Middle frontal gyrus (tissue), 1 donor: ENCODE measurements around the gene HOTAIR.

ENCODE experiments used
- DNase-seq: peaks from one replicate; pipeline ENCODE4 v3.0.0-alpha.2; 2015; ENCODE audit warnings: low spot score; ENCODE audit errors: extremely low spot score

Gene HOTAIR

DNA sequence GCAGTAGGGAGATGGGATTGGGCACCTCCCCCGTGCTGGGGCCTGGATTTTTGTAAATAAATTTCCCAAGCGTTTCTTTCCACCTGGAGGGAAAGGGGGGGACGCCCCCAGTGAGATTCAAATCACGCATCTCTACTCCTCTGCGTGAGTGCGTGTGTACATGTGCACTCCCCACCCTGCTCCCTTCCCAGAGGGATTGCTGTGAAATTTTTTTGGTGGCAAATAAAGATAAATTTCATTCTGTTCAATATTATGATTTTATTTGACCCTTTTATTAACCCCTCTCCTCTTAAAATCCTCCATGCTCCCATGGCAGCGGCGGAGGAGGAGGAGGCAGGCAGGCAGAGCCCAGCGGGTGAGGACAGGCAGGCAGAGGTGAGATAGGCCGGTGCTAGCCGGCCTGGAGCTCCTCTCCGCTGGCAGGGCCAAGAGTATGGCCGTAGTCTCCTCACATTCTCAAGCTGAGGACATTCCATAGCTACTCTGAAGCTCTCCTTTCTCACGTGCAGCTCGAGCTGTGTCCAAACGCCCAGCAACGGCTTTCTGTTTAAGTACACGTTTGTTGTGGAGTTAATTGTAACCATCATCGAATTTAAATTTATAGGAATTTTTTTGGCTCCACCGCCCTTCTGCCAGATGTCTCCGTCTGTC lies 1.5 kb upstream of the HOTAIR start:
- no peak for DNase-seq

DNA sequence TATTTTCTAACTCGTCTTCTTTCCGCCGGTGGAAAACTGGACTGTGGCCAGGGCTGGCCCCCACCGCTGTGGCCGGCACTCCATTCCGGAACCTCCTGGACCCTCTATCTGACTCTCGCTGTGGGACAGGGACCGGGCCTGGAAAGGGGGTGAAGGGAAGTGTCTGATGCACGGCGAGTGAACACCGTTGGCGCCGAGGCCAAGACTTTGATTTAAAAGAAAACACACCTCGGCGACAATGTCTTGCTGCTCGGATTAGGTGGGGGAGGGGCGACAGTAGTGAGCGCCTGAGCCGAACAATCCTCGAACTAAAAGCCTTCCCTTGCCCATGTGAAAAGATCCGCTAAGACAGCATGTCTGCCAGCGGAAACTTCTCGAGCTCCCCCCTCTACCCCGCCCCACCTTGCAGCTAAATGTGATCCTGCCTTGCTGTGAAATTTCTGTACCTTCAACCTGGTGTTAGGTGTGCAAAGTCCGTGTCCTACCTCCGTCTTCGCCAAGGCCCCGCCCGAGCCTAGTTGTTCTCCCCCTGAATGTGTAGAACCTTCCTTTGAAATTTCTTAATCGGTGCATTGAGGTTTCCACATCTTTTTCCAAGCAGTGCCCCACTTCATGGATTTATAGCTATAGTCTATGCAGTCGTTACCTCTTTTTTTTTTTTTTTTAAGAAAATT lies 862 bp upstream of the HOTAIR start:
- DNase-seq, result no peak

DNA sequence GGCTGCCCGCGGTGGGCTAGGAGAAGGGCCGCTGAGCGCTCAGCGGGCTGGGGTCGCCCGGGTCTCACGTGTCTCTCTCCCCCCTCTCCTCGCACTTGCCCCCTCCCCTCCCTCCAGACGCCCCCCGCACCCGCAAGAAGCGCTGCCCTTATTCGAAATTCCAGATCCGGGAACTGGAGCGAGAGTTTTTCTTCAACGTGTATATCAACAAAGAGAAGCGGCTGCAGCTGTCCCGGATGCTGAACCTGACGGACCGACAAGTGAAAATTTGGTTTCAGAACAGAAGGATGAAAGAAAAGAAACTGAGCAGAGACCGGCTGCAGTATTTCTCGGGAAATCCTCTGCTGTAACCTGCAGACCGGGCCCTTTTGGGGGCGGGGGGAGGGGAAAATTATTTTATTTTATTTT lies 314 bp upstream of the HOTAIR start:
- DNase-seq, result no peak

DNA sequence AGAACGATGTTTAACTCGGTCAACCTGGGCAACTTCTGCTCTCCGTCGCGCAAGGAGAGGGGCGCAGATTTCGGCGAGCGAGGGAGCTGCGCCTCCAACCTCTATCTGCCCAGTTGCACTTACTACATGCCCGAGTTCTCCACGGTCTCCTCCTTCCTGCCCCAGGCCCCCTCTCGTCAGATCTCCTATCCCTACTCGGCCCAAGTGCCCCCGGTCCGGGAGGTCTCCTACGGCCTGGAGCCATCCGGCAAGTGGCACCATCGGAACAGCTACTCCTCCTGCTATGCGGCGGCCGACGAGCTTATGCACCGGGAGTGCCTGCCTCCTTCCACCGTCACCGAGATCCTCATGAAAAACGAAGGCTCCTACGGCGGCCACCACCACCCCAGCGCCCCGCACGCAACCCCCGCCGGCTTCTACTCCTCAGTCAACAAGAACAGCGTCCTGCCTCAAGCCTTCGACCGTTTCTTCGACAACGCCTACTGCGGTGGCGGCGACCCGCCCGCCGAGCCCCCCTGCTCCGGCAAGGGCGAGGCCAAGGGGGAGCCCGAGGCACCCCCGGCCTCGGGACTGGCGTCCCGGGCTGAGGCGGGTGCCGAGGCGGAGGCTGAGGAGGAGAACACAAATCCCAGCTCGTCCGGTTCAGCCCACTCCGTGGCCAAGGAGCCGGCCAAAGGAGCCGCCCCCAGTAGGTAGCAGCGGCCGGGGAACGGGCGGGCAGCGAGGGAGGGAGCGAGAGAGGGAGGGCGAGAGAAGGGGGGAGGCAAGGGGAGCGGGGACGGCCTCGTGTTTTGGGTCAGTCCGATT lies 1.3 kb downstream of the HOTAIR start:
- DNase-seq, result no peak

DNA sequence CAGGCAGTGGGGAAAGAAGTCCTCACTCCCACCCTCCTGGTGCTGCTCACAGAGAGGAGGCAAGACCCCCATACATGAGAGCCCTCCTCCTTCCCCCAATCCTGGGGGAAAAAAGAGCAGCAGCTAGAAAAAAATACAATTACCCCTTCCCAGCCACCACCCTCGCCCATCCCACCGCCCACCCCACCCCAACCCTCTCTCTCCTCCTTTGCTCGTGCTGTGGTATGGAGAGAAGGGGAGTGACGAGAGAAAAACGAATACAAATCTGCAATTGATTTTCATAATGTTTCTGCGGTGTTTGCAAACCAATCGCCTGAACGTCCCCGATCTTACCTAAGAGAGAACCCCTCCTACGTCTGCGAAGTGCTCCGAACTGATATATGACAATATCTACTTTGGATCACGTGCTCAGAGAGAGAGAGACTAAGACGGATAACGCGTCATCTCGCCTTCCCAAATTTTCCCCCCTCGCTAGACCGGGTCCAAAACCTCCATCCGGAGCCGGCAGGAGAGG lies 2.0 kb downstream of the HOTAIR start, which contains the start of gene HOXC11:
TSS of gene HOXC11 (plus strand) at position 405 of the 514 bp plus-strand sequence. CDS start 116 bp downstream, outside the sequence.
- no peak for DNase-seq

DNA sequence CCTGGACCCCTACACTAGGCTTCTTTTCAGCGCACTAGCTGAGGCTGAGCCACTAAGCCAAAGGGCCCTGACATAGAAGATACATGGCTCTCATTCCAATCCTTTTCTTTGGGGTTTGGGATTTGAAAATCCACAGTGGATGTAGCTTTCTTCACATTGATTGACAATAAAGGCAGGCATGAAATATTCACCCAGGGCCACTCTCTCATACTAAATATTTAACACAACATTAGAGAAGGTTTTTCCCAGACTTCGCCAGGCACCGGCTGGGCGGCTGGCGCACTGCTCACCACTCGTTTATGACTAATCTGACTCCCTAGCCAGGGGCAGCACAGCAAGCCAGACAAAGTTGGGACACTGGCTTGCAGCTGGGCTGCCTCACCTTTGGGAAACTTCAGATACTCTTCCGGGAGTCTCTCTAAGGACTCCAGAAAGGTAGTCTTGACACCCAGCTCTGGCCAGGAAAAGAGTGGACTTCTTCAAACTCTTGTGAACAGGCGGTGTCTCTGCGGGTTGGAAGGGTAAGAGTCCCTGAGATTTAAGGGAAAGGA lies 2.5 kb downstream of the HOTAIR start:
- no peak for DNase-seq

DNA sequence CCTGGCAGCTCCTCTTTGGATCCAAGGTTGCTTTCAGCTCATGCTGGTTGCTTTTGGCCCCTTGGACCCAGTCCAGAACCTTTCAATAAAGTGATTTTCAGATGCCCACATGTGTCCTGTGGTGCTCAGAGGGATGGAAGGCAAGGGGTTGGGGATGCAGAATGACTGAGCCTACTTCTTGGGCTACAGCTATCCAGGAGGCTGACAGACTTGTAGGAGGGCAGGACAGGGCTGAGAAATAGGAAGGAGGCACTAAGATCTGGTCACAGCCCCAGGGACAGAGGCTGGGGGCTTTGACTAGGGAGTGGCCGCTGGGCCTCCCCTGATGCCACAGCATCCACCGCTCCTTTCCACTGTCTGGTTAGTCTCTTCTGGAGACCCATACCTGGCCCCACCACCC lies 3.1 kb downstream of the HOTAIR start:
- no peak for DNase-seq

DNA sequence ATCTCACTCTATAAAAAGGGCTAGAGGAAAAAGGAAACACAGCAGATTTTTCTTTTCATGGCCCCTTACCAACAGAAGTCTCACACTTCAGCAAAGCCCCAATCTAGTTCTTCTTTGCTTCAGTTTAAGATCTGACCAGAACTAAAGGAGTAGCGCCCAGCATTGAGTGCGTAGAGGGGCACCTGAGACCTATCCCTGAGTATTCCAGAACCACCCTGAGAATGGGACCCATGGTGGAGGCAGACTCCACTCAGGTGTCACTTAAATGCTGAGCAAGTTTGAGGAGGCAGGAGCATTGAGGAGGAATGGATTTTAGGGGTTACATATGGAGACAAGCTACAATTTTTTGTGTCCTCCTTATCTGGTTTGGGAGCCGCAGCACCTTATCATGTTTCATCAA lies 3.6 kb downstream of the HOTAIR start:
- DNase-seq, result no peak

DNA sequence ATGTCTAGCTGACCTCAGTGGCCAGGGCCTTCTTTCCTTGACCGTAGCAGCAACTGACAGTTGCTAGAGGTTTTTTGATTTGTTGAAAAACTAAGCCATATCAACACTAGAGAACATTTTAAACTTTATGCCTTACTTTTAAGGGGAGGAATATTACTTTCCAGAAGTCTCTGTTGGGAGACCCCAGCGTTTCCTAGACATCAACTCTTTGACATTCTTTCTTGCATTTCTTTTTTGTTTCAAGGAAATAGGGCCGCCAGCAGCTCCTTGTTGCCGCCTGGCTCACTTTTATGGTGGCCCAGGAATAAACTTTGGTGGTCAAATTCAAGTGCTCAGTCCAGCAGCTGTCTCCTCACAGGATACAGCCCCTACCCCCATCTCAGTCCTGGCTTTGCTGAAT lies 4.3 kb downstream of the HOTAIR start:
- no peak for DNase-seq

DNA sequence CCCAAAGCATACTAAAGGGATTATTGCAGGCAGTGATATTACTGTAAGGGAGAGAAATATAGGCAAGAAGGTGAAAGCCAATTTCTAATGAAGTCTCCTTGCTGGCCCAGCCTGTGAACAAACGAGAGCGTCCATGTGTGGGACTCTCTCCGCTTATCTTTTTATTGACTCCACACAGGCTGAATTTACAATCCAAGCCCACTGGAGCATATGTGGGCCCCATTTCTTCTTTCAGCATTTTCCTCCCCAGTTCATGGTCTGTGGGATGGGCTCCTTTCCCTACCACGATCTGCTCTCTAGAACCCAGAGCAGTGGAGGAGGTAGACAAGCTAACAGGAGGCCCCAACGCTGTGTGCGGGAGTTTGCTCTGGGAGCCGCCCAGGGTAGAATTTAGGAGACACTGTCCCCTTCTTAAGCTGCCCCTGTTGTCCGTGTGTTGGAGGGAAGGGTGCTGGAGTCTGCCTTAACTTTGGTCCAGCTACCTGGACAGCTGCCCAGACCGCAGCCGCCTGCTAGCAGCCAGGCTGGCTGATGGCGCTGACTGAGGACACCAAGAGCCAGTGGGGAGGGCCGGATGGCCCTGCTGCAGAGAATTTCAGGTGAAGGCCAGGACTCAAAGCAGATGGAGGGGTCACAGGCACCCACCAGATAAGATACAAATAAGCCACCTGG lies 5.0 kb downstream of the HOTAIR start:
- DNase-seq, result no peak

DNA sequence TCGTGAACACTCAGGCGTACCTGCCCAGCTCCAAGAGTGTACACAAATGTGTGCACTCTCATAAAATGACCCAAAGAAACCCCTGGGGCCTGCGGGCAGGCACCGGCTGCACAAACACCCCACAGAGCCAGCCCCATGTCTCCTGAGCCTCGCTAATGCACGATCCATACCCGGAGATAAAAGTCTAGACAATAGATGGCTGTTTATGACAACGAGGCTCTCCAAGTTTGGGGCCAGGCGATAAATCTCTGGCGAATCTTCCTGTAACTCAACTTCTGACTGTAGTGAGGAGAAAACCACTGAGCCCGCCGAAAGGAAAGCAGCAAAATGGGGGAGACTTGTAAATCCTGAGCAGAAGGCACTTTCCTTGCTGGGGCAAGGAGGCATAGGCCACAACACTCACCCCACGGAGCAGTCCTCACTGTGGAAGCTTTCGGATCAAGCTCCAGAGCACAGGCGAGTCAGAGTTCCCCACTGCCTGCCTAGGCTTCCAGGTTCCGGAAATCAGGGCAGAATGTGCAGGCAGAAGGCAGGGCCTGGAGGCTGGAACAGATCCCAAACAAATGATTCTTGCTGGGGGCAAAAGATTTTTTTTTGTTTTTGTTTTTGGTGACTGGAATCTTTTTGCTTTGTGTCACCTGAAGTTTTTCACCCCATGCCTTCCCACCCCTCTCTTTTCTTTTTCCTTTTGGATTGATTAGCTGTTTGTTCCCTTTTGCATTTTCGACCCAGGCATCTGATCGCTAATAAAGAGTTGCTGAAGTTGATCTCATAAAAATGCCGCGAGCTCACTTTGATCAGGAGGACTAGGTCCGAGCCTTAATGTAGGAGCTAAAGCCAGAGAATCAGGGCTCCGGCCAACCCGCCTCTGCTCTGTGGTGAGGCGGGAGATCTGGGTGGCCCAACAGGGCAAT lies 6.3 kb downstream of the HOTAIR start:
- no peak for DNase-seq

DNA sequence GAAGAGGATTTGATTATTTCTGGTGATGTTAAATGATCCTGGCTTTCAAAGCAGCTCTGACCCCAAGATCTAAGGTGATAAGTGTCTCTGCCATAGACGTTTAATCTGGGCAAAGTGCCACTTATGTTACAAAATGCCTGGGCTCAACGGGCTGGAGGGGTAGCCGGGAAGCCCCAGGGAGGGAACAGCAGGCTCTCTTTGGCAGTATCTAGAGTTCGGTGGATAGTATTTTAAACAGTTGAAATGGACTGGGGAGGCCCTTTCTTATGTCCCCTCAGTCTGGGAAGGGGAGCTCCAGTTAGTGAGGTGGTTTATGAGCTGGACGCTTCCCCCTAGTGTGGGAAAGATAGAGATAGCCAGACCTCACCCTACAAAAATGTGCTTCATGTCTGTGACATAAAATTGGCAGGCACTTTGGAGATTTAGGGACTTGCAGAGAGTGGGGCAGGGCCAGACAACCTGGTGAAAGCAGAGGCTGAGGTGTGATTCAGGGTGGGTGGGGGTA lies 7.3 kb downstream of the HOTAIR start:
- DNase-seq, result no peak

DNA sequence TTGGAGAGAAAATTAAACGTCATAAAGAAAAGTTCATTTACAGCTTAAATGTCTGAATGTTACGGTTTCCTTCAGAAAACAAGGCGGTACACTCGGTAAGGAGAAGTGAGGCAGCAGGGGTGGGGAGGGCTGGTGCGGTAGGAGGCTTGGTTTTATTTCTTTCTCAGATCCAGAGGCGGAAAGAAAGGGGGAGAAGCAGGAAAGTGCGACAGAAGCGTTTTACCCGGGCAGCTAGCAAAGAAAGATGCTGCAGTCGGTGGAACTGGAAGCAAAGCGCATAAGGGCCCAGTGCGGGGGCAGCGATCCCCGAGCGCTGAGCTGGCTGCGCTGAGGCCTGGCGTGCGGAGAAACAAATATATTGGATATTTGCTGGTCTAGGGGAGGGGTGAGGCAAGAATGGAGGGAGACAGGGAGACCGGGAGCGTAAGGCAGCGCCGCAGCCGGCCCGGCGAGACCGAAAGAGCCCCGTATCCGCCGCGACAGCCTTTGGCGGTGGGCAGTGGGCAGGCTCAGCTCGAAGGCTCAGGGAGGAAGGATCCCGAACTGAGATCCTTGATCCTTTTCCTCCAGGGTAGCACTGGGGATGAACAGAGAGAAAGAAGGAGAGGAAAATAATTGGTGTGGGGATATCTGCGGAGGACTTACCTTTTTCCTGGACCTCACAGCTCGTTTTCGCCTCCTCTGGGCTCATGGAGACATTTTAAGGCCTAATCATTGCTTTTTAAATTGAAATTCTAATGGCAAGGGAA lies 8.2 kb downstream of the HOTAIR start:
- DNase-seq, result no peak

DNA sequence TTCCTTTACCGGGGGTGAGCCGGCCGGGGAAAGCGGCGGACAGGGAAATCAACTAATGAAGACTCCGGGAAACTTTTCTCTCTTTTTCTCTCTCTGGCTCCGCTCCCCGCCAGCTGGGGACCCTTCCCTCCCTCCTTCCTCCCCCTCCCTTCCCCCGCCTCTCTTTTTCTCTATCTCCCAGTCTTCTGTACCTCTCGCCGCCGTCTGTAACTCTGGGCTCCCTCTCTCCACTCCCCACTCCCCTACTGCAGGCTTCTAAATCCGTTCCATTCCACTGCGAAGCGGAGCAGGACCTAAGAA lies 8.7 kb downstream of the HOTAIR start:
- DNase-seq, result no peak

DNA sequence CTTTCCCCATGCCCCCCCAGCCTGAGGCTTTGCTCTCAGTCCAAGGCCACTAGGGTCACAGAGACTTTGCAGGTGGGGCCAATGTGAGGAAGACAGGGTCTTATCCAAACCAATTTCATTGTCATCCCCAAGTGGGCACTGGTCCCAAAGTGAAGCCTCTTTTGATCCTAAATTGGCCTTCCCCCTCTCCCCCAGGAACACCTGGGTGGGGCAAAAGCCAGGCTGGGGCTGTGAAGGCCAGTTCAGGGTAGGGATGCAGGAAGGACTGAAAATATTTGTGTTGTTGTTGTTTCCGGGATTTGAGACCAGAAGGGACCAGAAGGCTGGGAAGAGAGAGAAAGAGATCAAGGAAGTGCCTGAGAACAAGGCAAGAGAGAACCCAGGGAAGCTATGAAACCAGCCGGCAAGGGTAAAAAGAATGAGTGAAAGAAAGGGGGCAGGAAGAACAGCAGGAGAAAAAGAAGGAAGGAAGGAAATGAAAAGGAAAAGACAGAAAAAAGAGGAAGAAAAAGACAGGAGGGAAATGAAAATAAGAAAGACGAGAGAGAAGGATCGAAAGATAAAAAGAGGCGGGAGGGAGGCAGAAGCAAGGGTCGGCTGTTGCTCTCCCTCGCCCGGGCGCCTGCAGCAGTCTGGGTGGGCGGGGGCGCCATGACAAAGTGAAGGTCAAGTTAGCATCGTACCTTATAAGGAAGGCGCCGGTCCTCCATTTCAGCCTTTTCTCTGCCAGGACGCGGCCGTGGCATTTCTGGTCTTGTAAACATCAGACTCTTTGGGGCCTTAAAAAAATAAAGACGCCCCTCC lies 9.3 kb downstream of the HOTAIR start:
- DNase-seq, result no peak

DNA sequence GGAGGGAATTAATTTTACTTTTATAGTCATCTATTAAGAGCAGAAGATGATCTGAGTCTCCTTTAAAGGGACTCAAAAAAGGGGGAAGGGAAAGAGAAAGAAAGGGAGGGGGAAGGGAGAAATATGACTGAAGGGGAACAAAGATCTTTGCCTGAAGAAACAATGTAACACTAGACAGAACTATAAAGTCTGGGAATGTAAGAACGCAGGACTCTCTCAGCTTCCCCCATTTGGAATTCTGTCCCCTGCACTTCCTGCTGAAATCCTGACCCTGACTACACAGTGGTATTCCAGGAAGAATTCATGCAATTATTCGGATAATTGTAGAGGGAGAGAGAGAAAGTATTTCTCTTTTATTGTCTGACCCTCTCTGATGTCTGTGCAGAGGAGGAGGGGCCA lies 10.4 kb downstream of the HOTAIR start:
- DNase-seq, result no peak

DNA sequence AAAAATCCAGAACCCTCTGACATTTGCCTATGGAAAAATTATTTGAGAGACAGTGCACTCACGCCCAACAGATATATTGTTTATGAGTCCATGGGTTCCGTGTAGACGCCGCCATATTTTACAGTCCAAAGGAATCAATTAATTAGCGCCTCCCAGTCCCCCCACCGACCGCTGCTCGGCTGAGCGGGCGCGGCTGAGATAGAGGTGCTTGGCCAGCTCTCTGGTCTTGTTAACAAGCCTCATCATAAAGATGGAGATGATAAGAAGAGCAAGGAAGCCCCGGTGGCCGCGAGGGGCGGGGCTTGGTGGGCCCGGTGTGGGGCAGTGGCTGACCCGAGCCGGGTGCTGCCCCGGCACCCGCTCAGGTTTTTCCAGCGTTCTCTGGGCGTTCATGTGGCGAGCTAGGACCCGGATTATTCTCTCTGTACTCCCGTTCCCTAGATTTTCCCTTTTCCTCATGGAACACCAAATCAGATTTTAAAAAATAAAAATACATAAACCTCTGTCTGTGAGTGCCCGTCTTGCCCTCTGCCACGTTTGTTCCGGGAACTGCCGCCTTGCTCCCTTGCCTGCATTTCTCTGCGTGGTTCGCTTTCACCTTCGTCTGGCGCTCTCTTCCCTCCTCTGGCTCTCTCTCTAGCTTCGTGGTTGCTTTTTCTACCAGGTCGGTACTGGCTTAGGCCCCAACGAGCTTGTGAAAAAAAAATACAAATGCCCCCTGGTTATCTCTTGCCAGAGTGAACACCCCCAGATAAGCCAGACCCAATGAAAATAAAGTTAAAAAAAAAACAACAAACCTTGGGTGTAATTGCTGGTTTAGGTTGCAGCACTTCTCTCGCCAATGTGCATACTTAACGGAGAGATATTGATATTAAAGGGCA lies 11.1 kb downstream of the HOTAIR start:
- DNase-seq, result no peak

DNA sequence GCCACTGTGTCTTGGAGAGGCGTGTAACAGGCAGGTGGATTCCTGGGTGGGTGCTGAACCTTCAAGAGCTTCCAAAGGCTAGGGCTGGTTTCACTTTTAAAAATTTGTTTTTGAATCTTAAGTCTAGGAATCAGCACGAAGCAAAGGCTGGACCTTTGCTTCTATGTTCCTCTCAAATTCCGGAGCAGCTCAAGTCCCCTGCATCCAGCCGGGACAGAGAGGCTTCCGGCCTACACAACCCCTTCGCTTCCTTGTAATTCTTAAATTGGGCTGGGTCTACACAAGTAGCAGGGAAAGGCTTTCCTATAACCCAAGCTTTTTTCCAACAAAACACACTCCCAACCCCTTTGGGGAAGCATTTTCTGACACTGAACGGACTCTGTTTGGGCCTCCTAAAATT lies 11.7 kb downstream of the HOTAIR start:
- no peak for DNase-seq
